ENCODE results near the gene ZNF276. TPM values are rescaled to one million over a fixed set of nuclear protein-coding genes. Genes with fewer than 3 reads are reported as not detected.

The ZNF276 gene
- polyA plus RNA-seq, 3 donors, result 2.2 to 54.5 (median 3.2) TPM

GRCh38 chr16:89786474-89787364 is 65.4 kb downstream of the ZNF276 start:
- H2AFZ ChIP-seq (ENCODE audit: insufficient read depth, low read depth, low read length, poor library complexity, severe bottlenecking), result no peak overlapping the region
- H3K36me3 ChIP-seq (replicated peaks in 1 of 2; ENCODE audit: control insufficient read depth in 1 of 2, insufficient read depth in 2 of 2, low read length in 2 of 2), result peaks cover 13 to 49% of the 10 kb centered on the region in 2 donors
- no peaks in the 10 kb centered on the region for H3K27me3 ChIP-seq (ENCODE audit: control insufficient read depth in 2 of 2, insufficient read depth in 2 of 2, low read length in 2 of 2)
- H3K4me2 ChIP-seq (replicated peaks; ENCODE audit: extremely low read depth, low read length, poor library complexity, severe bottlenecking), result no peak overlapping the region
- TF ChIP-seq CTCF (IDR thresholded peaks at IDR 0.05), result no peak
- Mint-ChIP-seq H3K4me1 (no peaks in the 10 kb centered on the region), H3K27ac (peak overlapping the region in 1 of 7 donors; percentile 46), H3K4me3 (no peak overlapping the region), H3K27me3 (ENCODE audit: low read depth in 3 of 3) (no peaks in the 10 kb centered on the region), H3K9me3 (peaks cover 0 to 2% (median 0%) of the 10 kb centered on the region in 7 donors), H3K36me3 (peaks cover 36 to 78% of the 10 kb centered on the region in 2 donors)
- no peak overlapping the region for H3K4me3 ChIP-seq (replicated peaks in 1 of 3; ENCODE audit: low read depth in 2 of 3, low read length in 3 of 3)
- H3K27ac ChIP-seq (ENCODE audit: low read depth in 1 of 2, low read length in 2 of 2), result no peak overlapping the region
- H3K9me3 ChIP-seq (replicated peaks in 1 of 2; ENCODE audit: control insufficient read depth in 1 of 2, insufficient read depth in 1 of 2, low read length in 2 of 2), result no peaks in the 10 kb centered on the region
- no peaks in the 10 kb centered on the region for H3K4me1 ChIP-seq (ENCODE audit: control insufficient read depth in 1 of 2, insufficient read depth in 2 of 2, low read length in 2 of 2)
- no peak overlapping the region for H3K9ac ChIP-seq (ENCODE audit: insufficient read depth, low read length, poor library complexity, severe bottlenecking)
- no peak for DNase-seq
- intact Hi-C loops (cut with micrococcal nuclease), result no loop called here
- H3K79me2 ChIP-seq (ENCODE audit: insufficient read depth, low read length), result no peaks in the 10 kb centered on the region
- H4K20me1 ChIP-seq (ENCODE audit: insufficient read depth, low read length), result no peaks in the 10 kb centered on the region
- 98% methylated on average over 13 of the region's 21 CpGs for WGBS (ENCODE audit: insufficient coverage)

GRCh38 chr16:89787365-89787805 is 66.0 kb downstream of the ZNF276 start:
- TF ChIP-seq CTCF (IDR thresholded peaks at IDR 0.05), result no peak
- Histone ChIP-seq H4K20me1 (ENCODE audit: insufficient read depth, low read length) (no peaks in the 10 kb centered on the region), H3K79me2 (ENCODE audit: insufficient read depth, low read length) (no peaks in the 10 kb centered on the region), H3K9ac (ENCODE audit: insufficient read depth, low read length, poor library complexity, severe bottlenecking) (no peak overlapping the region), H3K9me3 (replicated peaks in 1 of 2; ENCODE audit: control insufficient read depth in 1 of 2, insufficient read depth in 1 of 2, low read length in 2 of 2) (no peaks in the 10 kb centered on the region), H3K27me3 (ENCODE audit: control insufficient read depth in 2 of 2, insufficient read depth in 2 of 2, low read length in 2 of 2) (no peaks in the 10 kb centered on the region), H3K4me1 (ENCODE audit: control insufficient read depth in 1 of 2, insufficient read depth in 2 of 2, low read length in 2 of 2) (no peaks in the 10 kb centered on the region), H3K36me3 (replicated peaks in 1 of 2; ENCODE audit: control insufficient read depth in 1 of 2, insufficient read depth in 2 of 2, low read length in 2 of 2) (peaks cover 13 to 55% of the 10 kb centered on the region in 2 donors), H3K4me3 (replicated peaks in 1 of 3; ENCODE audit: low read depth in 2 of 3, low read length in 3 of 3) (no peak overlapping the region), H3K27ac (ENCODE audit: low read depth in 1 of 2, low read length in 2 of 2) (no peak overlapping the region), H3K4me2 (replicated peaks; ENCODE audit: extremely low read depth, low read length, poor library complexity, severe bottlenecking) (no peak overlapping the region), H2AFZ (ENCODE audit: insufficient read depth, low read depth, low read length, poor library complexity, severe bottlenecking) (no peak overlapping the region)
- no CpG with 5 or more reads among the region's 9 CpGs for WGBS (ENCODE audit: insufficient coverage)
- intact Hi-C loops (cut with micrococcal nuclease), result no loop called here
- H3K27me3 Mint-ChIP-seq (ENCODE audit: low read depth in 3 of 3), result no peaks in the 10 kb centered on the region
- peaks cover 41 to 80% of the 10 kb centered on the region in 2 donors for H3K36me3 Mint-ChIP-seq
- DNase-seq, result no peak
- H3K4me3 Mint-ChIP-seq, result no peak overlapping the region
- no peaks in the 10 kb centered on the region for H3K4me1 Mint-ChIP-seq
- H3K27ac Mint-ChIP-seq, result no peak overlapping the region
- peaks cover 0 to 2% (median 0%) of the 10 kb centered on the region in 7 donors for H3K9me3 Mint-ChIP-seq

Other genes starting within 250 kb of the ZNF276 start
- gene ANKRD11, start 231.0 kb upstream of the ZNF276 start, polyA plus RNA-seq, result 10 to 100 TPM in 1 of 3 donors, 1 to 10 TPM in 2; 3.2 to 62.4 (median 5.4) TPM
- gene SPG7, start 213.1 kb upstream of the ZNF276 start, polyA plus RNA-seq, result 100 to 1,000 TPM in 1 of 3 donors, 10 to 100 TPM in 2; 30.3 to 120 (median 34.4) TPM
- 1,000 to 10,000 TPM; 1,251 to 2,437 (median 1,329) TPM for gene RPL13, start 160.9 kb upstream of the ZNF276 start, polyA plus RNA-seq
- gene CPNE7, start 145.8 kb upstream of the ZNF276 start, polyA plus RNA-seq, result not detected
- gene DPEP1, start 107.9 kb upstream of the ZNF276 start, polyA plus RNA-seq, result not detected
- 10 to 100 TPM; 57.3 to 85.7 (median 76.6) TPM for gene CHMP1A, start 63.8 kb upstream of the ZNF276 start, polyA plus RNA-seq
- 1 to 10 TPM; 1.4 to 3.5 (median 1.8) TPM for gene SPATA33, start 63.7 kb upstream of the ZNF276 start, polyA plus RNA-seq
- gene CDK10, start 34.8 kb upstream of the ZNF276 start, polyA plus RNA-seq, result 100 to 1,000 TPM in 1 of 3 donors, 10 to 100 TPM in 2; 16.5 to 107 (median 18.3) TPM
- 10 to 100 TPM in 2 of 3 donors, 1 to 10 TPM in 1; 10.0 to 17.6 (median 15.1) TPM for gene SPATA2L, start 19.8 kb upstream of the ZNF276 start, polyA plus RNA-seq
- gene VPS9D1, start 639 bp upstream of the ZNF276 start, polyA plus RNA-seq, result 10 to 100 TPM in 1 of 3 donors, 1 to 10 TPM in 2; 1.2 to 29.7 (median 1.6) TPM
- 10 to 100 TPM; 12.6 to 34.6 (median 17.2) TPM for gene FANCA, start 95.1 kb downstream of the ZNF276 start, polyA plus RNA-seq
- gene SPIRE2, start 106.9 kb downstream of the ZNF276 start, polyA plus RNA-seq, result 1 to 10 TPM in 1 of 3 donors, under 1 TPM in 1, not detected in 1; 0.09 to 1.2 TPM
- 100 to 1,000 TPM in 2 of 3 donors, 10 to 100 TPM in 1; 98.0 to 231 (median 114) TPM for gene TCF25, start 152.1 kb downstream of the ZNF276 start, polyA plus RNA-seq
- 1 to 10 TPM in 1 of 3 donors, under 1 TPM in 1, not detected in 1; 0.21 to 3.9 TPM for gene MC1R, start 197.3 kb downstream of the ZNF276 start, polyA plus RNA-seq
- 1 to 10 TPM in 1 of 3 donors, not detected in 2; 2.9 TPM for gene TUBB3, start 201.8 kb downstream of the ZNF276 start, polyA plus RNA-seq
- gene DEF8, start 227.2 kb downstream of the ZNF276 start, polyA plus RNA-seq, result 100 to 1,000 TPM in 1 of 3 donors, 10 to 100 TPM in 2; 63.7 to 332 (median 83.7) TPM

Measured in CD14-positive monocyte (primary cell).